Esophagus mucosa (tissue), 1 donor: ENCODE results near the gene CHST15. TPM values are rescaled to one million over a fixed set of nuclear protein-coding genes. Genes with fewer than 3 reads are reported as not detected.

Experiments used
- ATAC-seq: fragments of 200-7000 bp; cut with Tn5 transposase; one replicate; pipeline ENCODE4 v1.9.1; 2020
- total RNA-seq: library from RNA; stranded (reverse); gene quantifications from one replicate; pipeline ENCODE4 v1.2.4, GENCODE V29; 2023
- donor health status: DM: yes; HTN: yes; CAD: no.

The CHST15 gene
- total RNA-seq, 1 donor from 2014 or later, result 6.1 TPM

GRCh38 chr10:124062390-124062789, 31.0 kb downstream of the CHST15 start:
- ATAC-seq, result no peak

GRCh38 chr10:124061030-124061429, 32.4 kb downstream of the CHST15 start:
- no peak for ATAC-seq

GRCh38 chr10:124060148-124060720, 33.2 kb downstream of the CHST15 start:
- no peak for ATAC-seq

- ATAC-seq, result no peak
Observed at GRCh38 chr10:124059551-124059950, 33.8 kb downstream of the CHST15 start.

GRCh38 chr10:124058346-124059003, 34.9 kb downstream of the CHST15 start:
- ATAC-seq, result no peak

- ATAC-seq, result no peak
Observed at GRCh38 chr10:124057601-124058000, 35.8 kb downstream of the CHST15 start.

- peak; percentile 40 for ATAC-seq
Observed at GRCh38 chr10:124056337-124056980, 36.9 kb downstream of the CHST15 start.

- peak; percentile 49 for ATAC-seq
Observed at GRCh38 chr10:124053971-124054370, 39.4 kb downstream of the CHST15 start.

- ATAC-seq, result no peak
Observed at GRCh38 chr10:124052561-124052960, 40.8 kb downstream of the CHST15 start.

- ATAC-seq, result no peak
Observed at GRCh38 chr10:124050021-124051015, 43.1 kb downstream of the CHST15 start.

- peak; percentile 93 for ATAC-seq
Observed at GRCh38 chr10:124049484-124049883, 43.9 kb downstream of the CHST15 start.

- ATAC-seq, result no peak
Observed at GRCh38 chr10:124048371-124049290, 44.8 kb downstream of the CHST15 start.

GRCh38 chr10:124047427-124048152, 45.8 kb downstream of the CHST15 start:
- no peak for ATAC-seq

GRCh38 chr10:124045801-124046355, 47.5 kb downstream of the CHST15 start:
- ATAC-seq, result no peak

GRCh38 chr10:124045276-124045675, 48.1 kb downstream of the CHST15 start:
- ATAC-seq, result no peak

GRCh38 chr10:124044143-124044862, 49.1 kb downstream of the CHST15 start:
- ATAC-seq, result peak; percentile 73

GRCh38 chr10:124043310-124044142, 49.9 kb downstream of the CHST15 start:
- peak; percentile 58 for ATAC-seq

GRCh38 chr10:124042656-124043309, 50.6 kb downstream of the CHST15 start:
- ATAC-seq, result no peak
